Measurements from ENCODE around the gene SEC31A. TPM values are rescaled to one million over a fixed set of nuclear protein-coding genes. Genes with fewer than 3 reads are reported as not detected.
A peak's percentile ranks its signal among the peaks of the same experiment; 100 is the strongest.

SEC31A gene
- polyA plus RNA-seq, 4 donors: 215 to 265 (median 252) TPM

DNA sequence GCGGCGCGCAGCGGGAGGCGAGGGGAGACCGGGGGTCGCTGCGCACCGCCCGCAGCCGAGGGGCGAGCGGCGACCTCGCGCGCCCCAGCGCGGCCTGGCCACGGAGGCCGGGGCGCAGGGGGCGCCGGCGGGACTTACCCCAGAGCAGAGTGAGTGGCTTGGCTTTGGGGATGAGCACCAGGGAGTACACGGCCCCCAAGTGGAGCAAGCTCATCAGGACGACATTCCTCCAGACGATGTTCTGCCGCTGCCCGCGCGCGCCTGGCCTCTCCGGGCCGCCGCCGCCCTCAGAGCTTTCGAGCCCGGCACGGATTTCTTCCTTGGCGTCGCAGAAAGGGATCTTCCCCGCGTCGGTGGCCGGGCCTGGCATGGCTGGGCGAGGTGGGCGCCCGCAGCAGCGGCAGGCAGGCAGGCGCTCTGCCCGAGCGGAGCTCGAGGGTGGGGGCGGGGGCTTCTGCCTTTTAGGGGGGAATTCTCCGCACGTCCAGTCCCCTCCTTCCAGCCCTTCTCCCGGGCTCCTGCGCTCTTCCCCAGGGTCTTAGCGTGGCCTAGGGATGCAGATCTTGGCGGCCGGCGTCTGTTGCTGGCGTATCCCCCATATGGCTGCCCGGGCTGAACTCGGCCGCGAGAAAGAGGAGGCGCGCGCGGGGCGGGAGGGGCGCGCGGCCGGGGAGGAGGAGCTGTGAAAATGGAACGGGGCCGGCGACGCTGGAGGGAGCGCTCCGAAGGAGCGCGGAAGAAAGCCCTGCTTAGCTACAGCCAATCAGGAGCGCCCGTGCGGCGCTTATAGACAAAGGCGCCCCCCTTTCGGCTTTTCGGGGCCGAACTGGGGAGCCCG lies 92.6 kb downstream of the SEC31A start, which contains the start of gene SCD5:
Gene SCD5 (minus strand): TSS at position 629 of the 838 bp plus-strand sequence. CDS start 259 bp downstream, at position 370.
- peak; percentile 61 to 73 (median 66) for DNase-seq (ENCODE audit: low read depth in 4 of 4, low spot score in 3 of 4)

DNA sequence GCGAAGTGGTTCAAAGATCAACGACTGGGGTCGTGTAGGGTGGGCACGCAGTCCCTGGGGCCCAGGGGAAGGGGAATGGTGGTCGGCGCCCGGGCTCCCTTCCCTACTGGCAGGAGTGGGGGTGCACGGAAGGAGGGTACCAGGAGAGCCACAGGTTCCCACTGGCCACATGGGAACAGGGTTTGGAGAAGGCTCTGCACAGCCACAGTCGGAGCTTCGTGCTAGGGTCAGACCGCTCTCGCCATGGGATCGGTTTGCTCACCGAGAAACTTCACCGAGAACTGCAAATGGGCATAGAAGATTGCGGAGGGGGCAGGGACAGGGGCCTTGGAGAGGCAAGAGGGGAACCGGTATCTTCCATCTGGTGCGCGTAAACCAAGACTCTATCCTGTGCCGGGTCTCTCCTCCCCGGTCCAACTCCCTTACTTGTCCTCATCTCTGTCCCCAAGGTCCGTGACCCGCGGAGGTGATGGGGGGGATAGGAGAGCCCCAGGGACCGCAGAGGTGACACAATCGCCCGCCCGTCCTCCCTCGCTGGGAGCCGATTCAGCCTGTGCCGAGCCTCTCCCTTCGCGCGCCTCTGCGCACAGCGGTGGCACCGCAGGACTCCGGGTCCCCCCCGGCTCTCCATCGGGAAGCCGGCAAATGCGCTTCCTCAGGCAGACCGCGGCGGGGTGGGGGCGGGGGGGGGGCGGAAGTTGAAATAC lies 93.4 kb downstream of the SEC31A start:
- no peak for DNase-seq (ENCODE audit: low read depth in 4 of 4, low spot score in 3 of 4)

DNA sequence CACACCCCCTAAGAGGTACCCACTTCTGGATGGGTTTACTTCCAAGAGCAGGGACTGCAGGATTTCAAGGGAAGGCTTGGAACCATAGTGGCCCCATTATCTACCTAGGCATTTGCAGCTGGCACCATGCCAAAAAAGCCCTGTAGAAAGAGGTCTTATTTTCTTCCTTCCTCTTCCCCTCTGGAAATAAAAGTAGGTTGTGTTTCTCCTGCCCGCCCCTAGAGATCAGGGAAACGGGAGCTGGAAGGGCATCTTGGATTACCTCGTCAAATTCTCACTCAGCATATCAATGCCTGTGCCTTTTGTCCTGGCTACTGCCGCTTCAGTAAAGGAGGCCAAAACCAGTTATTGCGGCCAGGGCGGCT lies 93.9 kb downstream of the SEC31A start:
- DNase-seq (ENCODE audit: low read depth in 4 of 4, low spot score in 3 of 4): no peak

DNA sequence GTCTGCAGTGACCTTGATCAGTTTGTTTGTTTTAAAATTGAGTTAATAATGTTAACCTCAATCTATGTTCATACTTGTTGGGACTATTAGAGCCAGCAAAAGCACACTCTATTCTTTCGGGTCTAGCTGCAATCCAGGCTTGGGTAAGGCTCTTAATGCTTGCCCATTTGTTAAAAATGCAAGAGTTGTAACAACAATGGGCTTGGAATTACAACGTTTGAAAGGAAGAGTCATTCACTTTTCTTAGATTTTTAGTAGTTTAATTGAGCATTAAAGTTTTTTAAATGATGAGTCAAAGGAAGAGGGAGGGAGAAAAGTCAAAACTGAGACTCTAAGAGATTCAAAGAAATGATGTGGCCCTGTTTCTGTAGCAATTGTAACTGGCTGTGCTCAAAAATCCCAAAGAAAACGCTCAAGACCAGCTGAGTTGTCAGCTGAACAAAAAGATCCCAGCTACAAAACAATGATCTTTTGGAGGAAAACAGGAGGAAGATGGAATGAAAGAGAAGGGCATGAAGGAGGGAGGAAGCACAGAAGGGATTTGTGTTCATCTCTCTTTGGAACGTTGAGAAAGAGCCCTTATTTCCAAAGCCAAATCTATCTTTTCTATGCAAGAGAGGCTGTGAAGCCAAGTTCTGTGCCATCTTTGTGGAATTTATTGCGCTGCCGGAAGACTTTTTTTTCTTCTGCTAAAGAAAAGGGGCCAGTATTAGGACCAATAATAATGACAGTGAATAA lies 97.9 kb downstream of the SEC31A start:
- DNase-seq (ENCODE audit: low read depth in 4 of 4, low spot score in 3 of 4): no peak

DNA sequence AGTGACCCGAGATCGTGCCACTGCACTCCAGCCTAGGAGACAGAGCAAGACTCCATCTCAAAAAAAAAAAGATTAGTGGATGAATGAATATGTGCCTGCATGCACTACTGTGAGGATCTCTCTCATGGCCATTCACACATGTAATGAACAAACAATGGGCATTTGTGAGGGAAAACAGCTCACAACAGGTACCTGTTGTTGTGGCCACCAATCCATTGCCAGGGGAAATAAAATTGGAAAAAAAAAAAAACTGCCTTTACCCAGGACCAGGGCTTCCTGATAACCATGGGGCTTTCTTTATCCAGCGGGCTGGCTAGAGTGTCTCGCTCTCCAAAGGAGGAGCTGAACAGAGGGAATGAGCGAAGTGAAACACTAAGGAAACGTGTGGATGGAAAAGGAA lies 99.8 kb downstream of the SEC31A start:
- no peak for DNase-seq (ENCODE audit: low read depth in 4 of 4, low spot score in 3 of 4)

DNA sequence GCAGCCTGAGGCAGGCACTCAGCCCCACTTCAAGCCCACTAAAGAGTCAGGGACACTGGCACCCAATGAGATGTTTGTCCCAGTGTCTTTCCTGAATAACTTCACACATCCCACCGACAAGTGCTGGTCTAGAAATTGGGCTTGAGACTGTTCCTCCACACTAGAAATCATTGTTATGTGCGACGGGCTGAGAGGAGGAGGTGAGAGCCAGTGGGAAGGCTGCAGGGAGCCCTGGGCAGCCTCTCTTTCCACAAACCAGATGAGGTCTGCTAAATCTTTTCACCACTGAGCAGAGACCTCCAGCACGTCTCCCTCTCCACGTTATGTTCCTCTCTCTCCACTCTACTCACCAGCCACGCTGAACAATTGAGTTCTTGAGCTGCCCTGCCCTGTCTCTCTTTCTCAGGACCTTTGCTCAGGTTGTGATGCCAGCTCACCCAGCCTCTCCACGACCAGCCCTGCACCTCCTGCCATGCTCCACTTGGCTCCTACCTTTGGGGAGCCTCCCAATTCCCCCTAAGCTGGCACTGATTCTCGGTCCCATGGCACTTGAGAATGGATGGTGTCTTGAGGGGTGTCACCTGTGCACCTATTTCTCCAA lies 100.8 kb downstream of the SEC31A start:
- no peak for DNase-seq (ENCODE audit: low read depth in 4 of 4, low spot score in 3 of 4)

DNA sequence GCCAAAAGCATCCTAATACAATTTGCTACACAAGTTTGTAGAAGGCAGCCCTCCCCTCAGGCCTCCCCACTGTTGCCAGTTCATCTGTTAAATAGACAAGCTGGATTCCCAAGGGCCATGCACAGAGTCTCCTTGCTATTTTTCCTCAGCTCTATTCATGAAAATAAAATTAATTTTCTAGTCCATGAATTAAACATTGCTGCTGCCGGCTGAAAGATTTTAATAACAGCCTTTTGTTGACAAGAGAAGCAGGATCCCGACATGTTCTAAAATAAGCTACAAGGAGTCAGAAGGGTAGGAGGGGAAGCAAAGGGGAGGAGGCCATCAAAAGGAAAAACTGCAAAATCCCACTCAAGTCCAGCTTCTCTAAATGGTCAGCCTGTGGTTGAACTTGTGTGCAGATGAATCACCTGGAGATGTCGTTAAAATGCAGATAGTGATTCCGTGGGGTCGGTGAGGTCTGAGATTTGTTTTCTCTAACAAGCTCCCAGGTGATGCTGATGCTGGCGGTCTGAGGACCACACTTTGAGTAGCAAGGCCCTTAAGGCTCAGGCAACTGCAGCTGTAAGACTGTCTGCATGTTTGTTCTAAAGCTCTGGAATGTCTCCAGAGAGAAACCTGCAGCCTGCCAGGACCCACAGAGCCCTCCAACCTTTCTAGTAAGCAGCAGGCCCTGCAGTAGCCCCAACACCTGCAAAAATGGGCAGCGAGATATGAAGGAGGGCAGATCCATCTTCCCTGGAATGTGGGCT lies 101.8 kb downstream of the SEC31A start:
- DNase-seq (ENCODE audit: low read depth in 4 of 4, low spot score in 3 of 4): no peak

DNA sequence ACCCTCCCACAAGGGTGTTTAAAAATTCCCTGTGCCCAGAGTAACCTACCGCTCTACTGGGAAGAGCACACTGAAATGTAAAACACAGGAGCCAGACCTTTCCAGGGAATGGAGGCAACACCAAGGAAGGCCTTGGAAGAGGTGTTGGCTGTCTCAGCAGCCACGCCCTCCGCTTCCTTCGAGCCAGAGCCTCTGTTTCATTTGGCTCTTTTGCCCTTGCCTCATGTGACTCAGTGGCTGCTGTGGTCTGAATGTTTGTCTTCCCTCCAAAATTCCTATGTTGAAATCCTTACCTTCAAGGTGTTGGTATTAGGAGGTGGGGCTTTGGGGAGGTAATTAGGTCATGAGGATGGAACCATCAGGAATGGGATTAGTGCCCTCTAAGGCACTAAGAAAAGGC lies 103.6 kb downstream of the SEC31A start:
- DNase-seq (ENCODE audit: low read depth in 4 of 4, low spot score in 3 of 4): no peak

DNA sequence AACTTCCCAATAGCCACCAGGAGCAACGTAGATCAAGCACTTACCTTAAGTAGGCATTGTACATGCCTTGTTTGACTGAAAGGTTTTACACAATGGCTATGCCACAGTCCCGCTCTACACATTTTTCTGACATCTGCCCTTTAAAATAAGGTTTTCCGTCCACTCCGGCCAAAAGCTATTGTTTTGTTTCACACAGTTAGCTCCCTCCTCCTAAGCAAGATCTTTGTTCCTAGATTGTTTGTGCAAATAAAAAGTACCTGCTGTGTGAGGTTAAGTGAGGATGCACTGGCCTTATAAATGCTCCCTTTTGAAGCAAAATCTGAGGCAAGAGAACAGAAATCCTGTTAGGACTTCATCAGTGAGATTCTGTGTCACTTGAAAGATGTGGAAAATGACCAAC lies 104.1 kb downstream of the SEC31A start:
- no peak for DNase-seq (ENCODE audit: low read depth in 4 of 4, low spot score in 3 of 4)

DNA sequence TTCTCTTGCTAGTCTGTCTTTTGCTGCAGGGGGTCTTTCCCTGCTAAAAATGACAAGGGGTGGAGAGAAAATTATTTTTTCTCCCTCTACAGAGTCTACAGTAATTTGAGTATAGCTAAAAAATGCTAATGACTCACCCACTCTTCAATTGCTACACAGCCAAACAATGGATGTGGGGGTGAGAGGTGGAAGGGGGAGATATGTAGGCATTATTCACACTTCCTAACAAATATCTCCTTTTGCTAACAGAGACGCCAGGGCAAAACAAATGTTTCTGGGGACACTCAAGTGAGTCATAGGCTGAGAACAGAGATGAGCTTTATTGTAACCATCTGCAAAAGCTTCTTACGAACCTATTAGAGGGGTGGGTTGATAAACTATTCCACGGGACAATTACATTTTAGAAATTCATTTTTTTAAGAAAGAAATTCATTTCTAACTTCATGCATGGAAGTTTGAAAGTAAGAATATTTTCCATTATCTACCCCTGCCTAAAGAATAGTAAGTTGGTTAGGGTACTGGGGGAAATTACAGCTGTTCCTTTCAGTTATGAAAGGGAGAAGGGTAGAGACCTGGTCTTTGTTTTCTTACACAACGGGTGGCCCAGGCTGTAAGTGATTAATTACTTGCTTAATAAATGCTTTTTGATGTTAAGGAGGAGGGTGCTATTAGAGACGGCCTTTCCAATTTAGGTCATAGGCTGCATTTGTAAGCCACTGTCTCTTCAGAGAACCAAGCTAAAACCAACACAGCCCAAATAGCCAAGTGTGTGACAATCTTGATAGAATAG lies 105.1 kb downstream of the SEC31A start:
- DNase-seq (ENCODE audit: low read depth in 4 of 4, low spot score in 3 of 4): no peak

DNA sequence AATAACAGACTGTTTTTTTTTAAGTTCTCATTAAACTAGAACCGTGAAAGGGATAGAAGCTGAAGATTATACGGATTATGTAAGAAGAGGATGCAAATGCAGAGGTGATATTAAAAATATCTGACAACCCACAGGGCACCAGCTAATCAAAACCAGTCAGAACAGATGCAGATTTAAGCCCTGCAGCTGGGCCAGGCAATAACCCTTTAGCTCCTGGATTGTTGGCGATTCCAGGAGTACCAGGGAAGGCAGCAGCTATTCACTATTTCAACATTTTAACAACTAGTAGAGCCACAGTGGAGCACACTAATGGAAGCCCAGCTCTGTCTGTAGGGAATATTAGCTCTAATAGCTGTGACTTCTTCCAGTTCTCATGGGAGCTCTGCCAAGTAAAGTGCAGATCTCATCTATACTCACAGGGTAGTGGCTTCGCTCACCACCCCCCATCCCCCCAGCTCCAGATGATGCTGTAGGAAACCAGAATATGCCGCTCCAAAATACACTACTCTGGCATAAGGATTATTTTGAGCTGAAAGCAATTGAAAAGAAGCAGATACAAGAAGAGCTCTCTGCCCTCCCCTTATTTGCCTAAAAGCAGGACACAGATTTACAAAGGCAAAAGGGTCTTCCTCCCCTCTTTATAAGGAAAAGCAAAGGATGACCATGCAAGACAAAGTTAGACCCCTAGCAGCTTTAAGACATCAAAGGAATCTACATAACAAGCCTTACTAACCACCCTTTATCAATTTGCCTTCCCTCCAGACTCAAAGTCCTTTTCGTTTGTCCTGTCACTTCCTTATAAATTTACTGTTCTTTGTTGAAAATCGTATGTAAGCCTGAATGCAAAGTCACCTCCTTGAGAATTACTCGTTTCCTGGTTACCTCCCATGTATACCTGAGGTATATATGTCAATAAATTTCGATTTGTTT lies 106.0 kb downstream of the SEC31A start:
- DNase-seq (ENCODE audit: low read depth in 4 of 4, low spot score in 3 of 4): no peak

DNA sequence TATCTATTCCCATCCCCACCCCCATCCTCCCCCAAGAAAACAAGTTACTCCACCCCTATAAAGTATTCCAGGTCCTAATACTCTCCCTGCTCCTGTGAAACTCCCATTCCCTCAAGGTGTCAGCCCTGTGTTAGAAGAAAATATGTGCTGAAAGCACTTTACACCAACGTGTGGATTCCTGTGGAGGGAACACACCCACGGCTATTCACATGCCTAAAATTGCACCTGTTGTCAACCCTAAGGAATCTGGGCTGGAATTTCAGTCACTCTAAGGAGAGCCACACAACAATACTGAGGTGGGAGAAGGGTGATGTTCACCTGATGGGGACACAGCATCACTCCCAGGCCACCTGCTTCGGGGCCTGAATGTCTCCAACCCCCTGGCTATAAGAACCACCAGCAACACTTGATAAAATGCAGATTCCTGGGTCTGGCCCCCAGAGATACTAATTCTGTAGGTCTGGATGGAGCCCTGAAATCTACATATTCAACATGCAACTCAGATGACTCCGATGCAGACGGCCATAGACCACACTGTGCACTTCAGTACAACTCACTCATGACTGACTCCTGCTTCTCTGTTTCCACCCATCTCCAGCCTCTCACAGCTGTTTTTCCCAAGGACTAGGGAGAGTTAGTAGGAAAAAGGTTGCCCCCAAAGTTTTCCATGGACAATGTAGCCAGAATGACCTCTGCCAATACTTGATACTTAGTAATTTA lies 108.2 kb downstream of the SEC31A start:
- DNase-seq (ENCODE audit: low read depth in 4 of 4, low spot score in 3 of 4): no peak

DNA sequence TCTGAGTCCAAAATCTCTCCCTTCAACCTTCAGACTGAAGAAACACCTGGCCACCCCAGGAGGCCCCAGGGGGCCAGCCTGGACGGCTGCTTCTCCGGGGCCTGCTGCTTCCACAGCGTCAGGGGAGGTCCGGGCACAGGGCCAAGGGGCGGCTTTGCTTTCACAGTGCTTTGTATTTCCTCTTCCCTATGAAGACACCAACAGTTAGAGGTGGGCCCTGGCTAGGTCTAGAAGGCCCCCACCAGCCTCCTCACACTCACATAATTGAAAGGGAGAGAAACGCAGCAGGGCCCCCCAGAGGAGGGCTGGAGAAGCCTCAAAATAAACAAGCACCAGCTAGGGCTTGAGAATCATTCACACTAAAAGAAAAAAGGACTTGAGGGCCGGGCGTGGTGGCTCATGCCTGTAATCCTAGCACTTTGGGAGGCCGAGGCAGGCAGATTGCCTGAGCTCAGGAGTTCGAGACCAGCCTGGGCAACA lies 110.2 kb downstream of the SEC31A start:
- DNase-seq (ENCODE audit: low read depth in 4 of 4, low spot score in 3 of 4): peak in 1 of 4 donors; percentile 58

DNA sequence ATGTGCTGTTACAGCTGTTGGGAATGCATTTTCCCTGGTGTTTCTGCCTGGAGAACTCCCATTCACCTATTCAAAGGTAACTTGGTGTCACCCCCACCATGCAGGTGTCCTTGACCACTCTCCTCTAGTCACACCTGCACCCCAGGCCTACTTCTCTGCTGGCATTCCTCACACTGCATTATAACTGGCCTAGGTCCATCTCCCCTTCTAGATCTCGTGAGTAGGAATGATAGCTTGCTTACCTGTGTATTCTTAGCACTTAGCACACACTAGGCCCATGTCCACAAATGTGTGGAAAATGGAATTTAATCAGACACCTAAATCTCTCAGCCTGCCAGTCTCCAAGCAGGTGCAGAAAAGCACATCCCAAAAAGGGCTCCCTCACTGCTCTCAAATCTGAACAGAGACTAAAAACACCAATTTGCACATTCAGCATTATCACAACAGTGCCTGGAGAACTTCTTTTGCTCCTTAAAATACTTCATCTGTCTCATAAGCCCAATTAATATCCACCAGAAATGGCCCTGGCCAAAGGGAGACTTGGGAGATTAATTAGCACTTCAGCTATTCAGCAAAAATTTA lies 110.7 kb downstream of the SEC31A start:
- DNase-seq (ENCODE audit: low read depth in 4 of 4, low spot score in 3 of 4): no peak

DNA sequence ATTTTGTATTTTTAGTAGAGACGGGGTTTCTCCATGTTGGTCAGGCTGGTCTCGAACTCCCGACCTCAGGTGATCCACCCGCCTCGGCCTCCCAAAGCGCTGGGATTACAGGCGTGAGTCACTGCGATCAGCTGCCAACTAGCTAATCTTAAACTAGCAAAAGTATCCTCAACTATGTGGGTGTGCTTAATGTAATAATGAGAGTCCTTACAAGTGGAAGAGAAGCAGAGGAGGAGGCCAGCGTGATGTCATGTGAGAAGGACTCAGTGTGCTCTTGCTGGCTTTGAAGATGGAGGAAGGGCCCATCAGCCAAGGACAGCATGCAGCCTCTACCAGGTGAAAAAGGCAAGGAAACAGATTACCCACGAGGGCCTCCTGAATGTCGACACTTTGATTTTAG lies 111.9 kb downstream of the SEC31A start:
- DNase-seq (ENCODE audit: low read depth in 4 of 4, low spot score in 3 of 4): no peak

DNA sequence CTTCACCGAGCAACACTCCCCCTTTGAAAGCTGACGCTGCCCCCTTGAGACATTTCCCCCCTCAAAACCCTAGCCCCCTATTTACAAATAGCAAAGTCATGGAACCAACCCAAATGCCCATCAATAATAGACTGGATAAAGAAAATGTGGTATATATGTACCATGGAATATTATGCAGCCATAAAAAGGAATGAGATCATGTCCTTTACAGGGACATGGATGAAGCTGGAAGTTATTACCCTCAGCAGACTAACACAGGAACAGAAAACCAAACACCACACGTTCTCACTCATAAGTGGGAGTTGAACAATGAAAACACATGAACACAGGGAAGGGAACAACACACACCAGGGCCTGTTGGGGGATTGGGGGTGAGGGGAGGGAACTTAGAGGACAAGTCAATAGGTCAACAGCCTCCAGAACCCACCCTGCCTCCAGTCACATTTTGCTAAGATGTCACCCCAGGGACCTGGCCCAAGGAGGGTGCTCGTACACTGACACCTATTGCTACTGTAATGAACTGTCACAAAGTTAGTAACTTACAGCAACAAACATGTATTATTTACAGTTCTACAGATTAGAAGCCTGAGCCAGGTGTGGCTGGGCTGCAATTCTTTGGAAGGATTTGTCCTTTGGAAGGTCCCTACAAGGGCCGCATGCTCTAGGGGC lies 113.0 kb downstream of the SEC31A start:
- DNase-seq (ENCODE audit: low read depth in 4 of 4, low spot score in 3 of 4): no peak

Data from right renal pelvis (tissue), 4 donors.